Endometrial microvascular endothelial cells (primary cell): ENCODE results near the gene AKAP13. TPM values are rescaled to one million over a fixed set of nuclear protein-coding genes. Genes with fewer than 3 reads are reported as not detected.

Experiments used
- in situ Hi-C: cut with HindIII; loops from 2 replicates; pipeline ENCODE4 v1.10.0; 2017; ENCODE audit warnings: low sequenced_read_pairs, low pct_unique_long_range_greater_than_20kb; ENCODE audit errors: inconsistent ontology term
- total RNA-seq: library from RNA; depleted of rRNA; stranded (reverse); fragments of >200 nt; gene quantifications from one replicate; pipeline ENCODE4 v1.2.3, GENCODE V29; 2015; ENCODE audit errors: inconsistent ontology term

The AKAP13 gene
- total RNA-seq, 1 donor from 2014 or later = 27.7 TPM

GRCh38 chr15:85770096-85771041 is 390.0 kb downstream of the AKAP13 start:
- in situ Hi-C loops = no loop called here

- in situ Hi-C loops = no loop called here
These were observed 390.9 kb downstream of the AKAP13 start for GRCh38 chr15:85771271-85771670.

GRCh38 chr15:85771781-85772445 is 391.5 kb downstream of the AKAP13 start:
- in situ Hi-C loops = no loop called here

GRCh38 chr15:85772668-85773067 is 392.3 kb downstream of the AKAP13 start:
- in situ Hi-C loops = no loop called here

- in situ Hi-C loops = no loop called here
These were observed 392.8 kb downstream of the AKAP13 start for GRCh38 chr15:85773249-85773648.

GRCh38 chr15:85773970-85774369 is 393.6 kb downstream of the AKAP13 start:
- in situ Hi-C loops = no loop called here

- in situ Hi-C loops = no loop called here
These were observed 397.1 kb downstream of the AKAP13 start for GRCh38 chr15:85777250-85778106.

GRCh38 chr15:85778107-85778776 is 397.8 kb downstream of the AKAP13 start:
- in situ Hi-C loops = no loop called here

- in situ Hi-C loops = no loop called here
These were observed 398.8 kb downstream of the AKAP13 start for GRCh38 chr15:85779249-85779648.

GRCh38 chr15:85780225-85780985 is 400.0 kb downstream of the AKAP13 start:
- in situ Hi-C loops = no loop called here

- in situ Hi-C loops = no loop called here
These were observed 400.7 kb downstream of the AKAP13 start for GRCh38 chr15:85781099-85781498.

GRCh38 chr15:85782064-85782463 is 401.7 kb downstream of the AKAP13 start:
- in situ Hi-C loops = no loop called here

- in situ Hi-C loops = no loop called here
These were observed 405.7 kb downstream of the AKAP13 start for GRCh38 chr15:85785887-85786780.

GRCh38 chr15:85786781-85787114 is 406.3 kb downstream of the AKAP13 start:
- in situ Hi-C loops = no loop called here

GRCh38 chr15:85788771-85789495 is 408.5 kb downstream of the AKAP13 start:
- in situ Hi-C loops = no loop called here

- in situ Hi-C loops = no loop called here
These were observed 409.1 kb downstream of the AKAP13 start for GRCh38 chr15:85789496-85789875.
